Measurements from ENCODE around the gene PNKD.

The PNKD gene

DNA sequence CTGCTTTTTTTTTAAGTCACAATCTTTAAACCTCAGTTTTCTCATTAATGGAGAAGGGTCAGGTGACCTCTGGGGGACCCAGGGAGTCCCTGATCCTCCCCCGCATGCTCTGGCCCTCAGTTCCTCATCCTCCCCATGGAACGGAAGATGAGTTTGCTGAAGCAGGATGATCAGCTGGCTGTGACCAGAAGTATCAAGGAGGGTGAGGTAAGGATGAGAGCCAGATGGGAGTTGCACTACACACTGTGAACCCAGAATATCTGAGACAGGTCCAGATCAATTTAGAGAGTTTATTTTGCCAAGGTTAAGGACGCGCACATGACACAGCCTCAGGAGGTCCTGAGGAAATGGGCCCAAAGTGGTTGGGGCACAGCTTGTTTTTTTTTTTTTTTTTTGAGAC is 90.1 kb downstream of the PNKD start:
- Histone ChIP-seq H2AK5ac (ENCODE audit: low read depth, low read length) (no peak overlapping the region), H3K14ac (ENCODE audit: low read length) (no peak overlapping the region), H3K36me3 (replicated peaks in 1 of 2; ENCODE audit: control insufficient read depth in 2 of 2, insufficient read depth in 2 of 2, low read length in 2 of 2) (no peaks in the 10 kb centered on the region), H2AFZ (ENCODE audit: low read length) (no peak overlapping the region), H3K4ac (ENCODE audit: low read length) (no peak overlapping the region), H3K9me3 (replicated peaks in 1 of 2; ENCODE audit: control insufficient read depth in 2 of 2, insufficient read depth in 1 of 2, low read depth in 1 of 2, low read length in 2 of 2) (no peaks in the 10 kb centered on the region), H3K79me1 (ENCODE audit: low read depth, low read length) (no peaks in the 10 kb centered on the region), H4K8ac (ENCODE audit: low read depth, low read length) (no peak overlapping the region), H2BK120ac (ENCODE audit: low read depth, low read length) (no peak overlapping the region), H3K18ac (ENCODE audit: low read length) (no peak overlapping the region), H3K4me1 (ENCODE audit: control insufficient read depth in 2 of 2, insufficient read depth in 1 of 2, low read depth in 1 of 2, low read length in 2 of 2) (peaks cover 0 to 10% of the 10 kb centered on the region in 2 donors), H3K23ac (ENCODE audit: low read depth, low read length, poor library complexity) (no peak overlapping the region), H3K9ac (ENCODE audit: low read depth, low read length, poor library complexity) (no peak overlapping the region), H3K4me3 (ENCODE audit: low read length in 2 of 2) (no peak overlapping the region), H2BK12ac (ENCODE audit: low read length) (no peak overlapping the region), H3K27ac (replicated peaks; ENCODE audit: low read length) (no peak overlapping the region), H2BK5ac (ENCODE audit: low read length) (no peak overlapping the region), H4K91ac (ENCODE audit: low read depth, low read length, poor library complexity) (no peak overlapping the region), H3K27me3 (ENCODE audit: control insufficient read depth in 3 of 3, insufficient read depth in 3 of 3, low read depth in 1 of 3, low read length in 3 of 3) (peaks cover 0 to 3% (median 0%) of the 10 kb centered on the region in 3 experiments), H3K4me2 (ENCODE audit: insufficient read depth, low read length, poor library complexity, severe bottlenecking) (no peak overlapping the region), H2BK15ac (ENCODE audit: low read length) (no peak overlapping the region)
- DNase-seq (ENCODE audit: low spot score), result no peak
- WGBS, 2 donors (ENCODE audit: extremely low coverage in 2 of 2, insufficient read length in 2 of 2, insufficient replicate concordance in 1 of 2), result no CpG with 5 or more reads among the region's 4 CpGs

- Histone ChIP-seq H3K27ac (replicated peaks; ENCODE audit: low read length) (no peak overlapping the region), H3K9ac (ENCODE audit: low read depth, low read length, poor library complexity) (no peak overlapping the region), H3K9me3 (replicated peaks in 1 of 2; ENCODE audit: control insufficient read depth in 2 of 2, insufficient read depth in 1 of 2, low read depth in 1 of 2, low read length in 2 of 2) (peaks cover 4 to 7% of the 10 kb centered on the region in 2 donors), H2AFZ (ENCODE audit: low read length) (no peak overlapping the region), H2AK5ac (ENCODE audit: low read depth, low read length) (no peak overlapping the region), H3K4ac (ENCODE audit: low read length) (no peak overlapping the region), H2BK15ac (ENCODE audit: low read length) (no peak overlapping the region), H4K91ac (ENCODE audit: low read depth, low read length, poor library complexity) (no peak overlapping the region), H3K4me3 (ENCODE audit: low read length in 2 of 2) (no peak overlapping the region), H3K4me1 (ENCODE audit: control insufficient read depth in 2 of 2, insufficient read depth in 1 of 2, low read depth in 1 of 2, low read length in 2 of 2) (peaks cover 0 to 5% of the 10 kb centered on the region in 2 donors), H3K36me3 (replicated peaks in 1 of 2; ENCODE audit: control insufficient read depth in 2 of 2, insufficient read depth in 2 of 2, low read length in 2 of 2) (no peaks in the 10 kb centered on the region), H3K4me2 (ENCODE audit: insufficient read depth, low read length, poor library complexity, severe bottlenecking) (no peak overlapping the region), H3K79me1 (ENCODE audit: low read depth, low read length) (no peaks in the 10 kb centered on the region), H3K14ac (ENCODE audit: low read length) (no peak overlapping the region), H2BK5ac (ENCODE audit: low read length) (no peak overlapping the region), H3K18ac (ENCODE audit: low read length) (no peak overlapping the region), H2BK12ac (ENCODE audit: low read length) (no peak overlapping the region), H4K8ac (ENCODE audit: low read depth, low read length) (no peak overlapping the region), H3K23ac (ENCODE audit: low read depth, low read length, poor library complexity) (no peak overlapping the region), H2BK120ac (ENCODE audit: low read depth, low read length) (no peak overlapping the region), H3K27me3 (ENCODE audit: control insufficient read depth in 3 of 3, insufficient read depth in 3 of 3, low read depth in 1 of 3, low read length in 3 of 3) (peaks cover 0 to 13% (median 3%) of the 10 kb centered on the region in 3 experiments)
- WGBS, 2 donors (ENCODE audit: extremely low coverage in 2 of 2, insufficient read length in 2 of 2, insufficient replicate concordance in 1 of 2), result no CpG with 5 or more reads among the region's 8 CpGs
- DNase-seq (ENCODE audit: low spot score), result no peak
These were observed 92.3 kb downstream of the PNKD start for GRCh38 chr2:218362606-218363005.

DNA sequence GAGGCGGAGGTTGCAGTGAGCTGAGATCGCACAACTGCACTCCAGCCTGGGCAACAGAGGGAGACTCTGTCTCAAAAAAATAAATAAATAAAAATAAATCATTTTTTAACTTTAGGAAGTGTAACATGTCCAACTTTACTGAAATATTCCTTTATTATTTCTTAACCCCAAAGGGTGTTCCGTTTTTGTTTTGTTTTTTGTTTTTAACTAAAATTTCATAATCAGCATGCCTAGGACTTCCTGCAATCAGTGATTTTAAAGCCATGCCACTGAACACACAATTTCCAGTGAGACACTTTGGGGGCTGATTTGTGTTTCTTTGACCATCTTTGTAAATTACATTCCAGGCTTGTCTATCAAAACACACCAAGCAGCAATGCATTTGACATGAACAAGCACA is 93.4 kb downstream of the PNKD start:
- no peak overlapping the region for H3K27ac ChIP-seq (replicated peaks; ENCODE audit: low read length)
- DNase-seq (ENCODE audit: low spot score), result no peak
- H2AK5ac ChIP-seq (ENCODE audit: low read depth, low read length), result peak overlapping the region; percentile 65
- no peak overlapping the region for H3K23ac ChIP-seq (ENCODE audit: low read depth, low read length, poor library complexity)
- H3K18ac ChIP-seq (ENCODE audit: low read length), result no peak overlapping the region
- no peak overlapping the region for H3K4me2 ChIP-seq (ENCODE audit: insufficient read depth, low read length, poor library complexity, severe bottlenecking)
- no peak overlapping the region for H2BK12ac ChIP-seq (ENCODE audit: low read length)
- H2BK5ac ChIP-seq (ENCODE audit: low read length), result no peak overlapping the region
- no peak overlapping the region for H3K4ac ChIP-seq (ENCODE audit: low read length)
- WGBS, 2 donors (ENCODE audit: extremely low coverage in 2 of 2, insufficient read length in 2 of 2, insufficient replicate concordance in 1 of 2), result no CpG with 5 or more reads among the region's 3 CpGs
- no peak overlapping the region for H2BK120ac ChIP-seq (ENCODE audit: low read depth, low read length)
- no peak overlapping the region for H3K4me3 ChIP-seq (ENCODE audit: low read length in 2 of 2)
- H3K9ac ChIP-seq (ENCODE audit: low read depth, low read length, poor library complexity), result no peak overlapping the region
- no peaks in the 10 kb centered on the region for H3K79me1 ChIP-seq (ENCODE audit: low read depth, low read length)
- H3K4me1 ChIP-seq (ENCODE audit: control insufficient read depth in 2 of 2, insufficient read depth in 1 of 2, low read depth in 1 of 2, low read length in 2 of 2), result peaks cover 0 to 3% of the 10 kb centered on the region in 2 donors
- H4K91ac ChIP-seq (ENCODE audit: low read depth, low read length, poor library complexity), result no peak overlapping the region
- peaks cover 0 to 21% (median 3%) of the 10 kb centered on the region in 3 experiments for H3K27me3 ChIP-seq (ENCODE audit: control insufficient read depth in 3 of 3, insufficient read depth in 3 of 3, low read depth in 1 of 3, low read length in 3 of 3)
- no peak overlapping the region for H2BK15ac ChIP-seq (ENCODE audit: low read length)
- no peak overlapping the region for H3K14ac ChIP-seq (ENCODE audit: low read length)
- H2AFZ ChIP-seq (ENCODE audit: low read length), result no peak overlapping the region
- peaks cover 4 to 7% of the 10 kb centered on the region in 2 donors for H3K9me3 ChIP-seq (replicated peaks in 1 of 2; ENCODE audit: control insufficient read depth in 2 of 2, insufficient read depth in 1 of 2, low read depth in 1 of 2, low read length in 2 of 2)
- H4K8ac ChIP-seq (ENCODE audit: low read depth, low read length), result no peak overlapping the region
- H3K36me3 ChIP-seq (replicated peaks in 1 of 2; ENCODE audit: control insufficient read depth in 2 of 2, insufficient read depth in 2 of 2, low read length in 2 of 2), result no peaks in the 10 kb centered on the region

- Histone ChIP-seq H2AK5ac (ENCODE audit: low read depth, low read length) (peak overlapping the region; percentile 65), H3K14ac (ENCODE audit: low read length) (no peak overlapping the region), H3K9ac (ENCODE audit: low read depth, low read length, poor library complexity) (no peak overlapping the region), H3K4me1 (ENCODE audit: control insufficient read depth in 2 of 2, insufficient read depth in 1 of 2, low read depth in 1 of 2, low read length in 2 of 2) (peaks cover 0 to 3% of the 10 kb centered on the region in 2 donors), H3K4me3 (ENCODE audit: low read length in 2 of 2) (no peak overlapping the region), H3K36me3 (replicated peaks in 1 of 2; ENCODE audit: control insufficient read depth in 2 of 2, insufficient read depth in 2 of 2, low read length in 2 of 2) (no peaks in the 10 kb centered on the region), H2BK12ac (ENCODE audit: low read length) (no peak overlapping the region), H2BK5ac (ENCODE audit: low read length) (no peak overlapping the region), H3K4me2 (ENCODE audit: insufficient read depth, low read length, poor library complexity, severe bottlenecking) (no peak overlapping the region), H2BK15ac (ENCODE audit: low read length) (peak overlapping the region; percentile 35), H4K8ac (ENCODE audit: low read depth, low read length) (no peak overlapping the region), H3K4ac (ENCODE audit: low read length) (no peak overlapping the region), H3K27me3 (ENCODE audit: control insufficient read depth in 3 of 3, insufficient read depth in 3 of 3, low read depth in 1 of 3, low read length in 3 of 3) (peaks cover 0 to 26% (median 3%) of the 10 kb centered on the region in 3 experiments), H2BK120ac (ENCODE audit: low read depth, low read length) (no peak overlapping the region), H2AFZ (ENCODE audit: low read length) (no peak overlapping the region), H3K9me3 (replicated peaks in 1 of 2; ENCODE audit: control insufficient read depth in 2 of 2, insufficient read depth in 1 of 2, low read depth in 1 of 2, low read length in 2 of 2) (peaks cover 4 to 7% of the 10 kb centered on the region in 2 donors), H3K79me1 (ENCODE audit: low read depth, low read length) (no peaks in the 10 kb centered on the region), H3K27ac (replicated peaks; ENCODE audit: low read length) (no peak overlapping the region), H4K91ac (ENCODE audit: low read depth, low read length, poor library complexity) (no peak overlapping the region), H3K23ac (ENCODE audit: low read depth, low read length, poor library complexity) (no peak overlapping the region), H3K18ac (ENCODE audit: low read length) (no peak overlapping the region)
- WGBS, 2 donors (ENCODE audit: extremely low coverage in 2 of 2, insufficient read length in 2 of 2, insufficient replicate concordance in 1 of 2), result no CpG with 5 or more reads among the region's 6 CpGs
- DNase-seq (ENCODE audit: low spot score), result no peak
These were observed 93.9 kb downstream of the PNKD start for GRCh38 chr2:218364196-218364595.

Data from neuronal stem cell (in vitro differentiated cells).